Psoas muscle (tissue), 8 donors: ENCODE results near the gene FMN2. TPM values are rescaled to one million over a fixed set of nuclear protein-coding genes. Genes with fewer than 3 reads are reported as not detected.

Source experiments
- ATAC-seq, 4 donors: fragments of 200-7000 bp; cut with Tn5 transposase; one replicate each; pipeline ENCODE4 v1.9.1; 2020; ENCODE audit warnings: moderate library complexity in 3 of 4, mild to moderate bottlenecking in 2 of 4
- DNase-seq, 2 donors: peaks; one replicate each; pipeline ENCODE4 v3.0.0-alpha.2; 2020
- H3K27ac ChIP-seq: fragments of 200-600 bp; one replicate; pipeline ENCODE4 v1.8.0; 2022
- H3K27me3 ChIP-seq, 3 donors: fragments of 200-600 bp in 1 of 3; one replicate each; pipeline versions ENCODE4 v1.6.1 to v1.8.0; 2013 to 2022; ENCODE audit warnings: low read length in 2 of 3, mild to moderate bottlenecking in 2 of 3, moderate library complexity in 1 of 3; ENCODE audit not compliant: insufficient read depth in 3 of 3
- H3K36me3 ChIP-seq, 2 donors: fragments of 200-600 bp in 1 of 2; one replicate each; pipeline versions ENCODE4 v1.6.1 to v1.8.0; 2013 to 2022; ENCODE audit warnings: low read depth in 1 of 2, mild to moderate bottlenecking in 1 of 2, moderate library complexity in 1 of 2; ENCODE audit not compliant: insufficient read depth in 1 of 2
- H3K4me1 ChIP-seq: fragments of 200-600 bp; one replicate; pipeline ENCODE4 v1.8.0; 2022
- H3K4me3 ChIP-seq: fragments of 200-600 bp; one replicate; pipeline ENCODE4 v1.8.0; 2022; ENCODE audit warnings: mild to moderate bottlenecking
- H3K9me3 ChIP-seq: fragments of 200-600 bp; one replicate; pipeline ENCODE4 v1.8.0; 2022
- CTCF ChIP-seq: fragments of 200-600 bp; IDR thresholded peaks from one replicate; pipeline ENCODE4 v1.8.0; 2022; ENCODE audit warnings: antibody characterized with exemption
- WGBS, 3 donors: extraction: QIAGEN DNeasy Blood & Tissue Kit; methylation state at CpG; one replicate each; pipeline versions ENCODE4 v1.1.6 to v1.1.7; 2013; 5-methylcytosine and 5-hydroxymethylcytosine counted together
- intact Hi-C, 2 donors: fragments of 100-400 bp; cut with DNase I; formaldehyde crosslinking; loops; one replicate each; pipeline versions ENCODE4 v1.11.0 to v1.14.2; 2022
- polyA plus RNA-seq, 3 donors: library from polyadenylated mRNA; stranded (reverse); fragments of 200-250 nt; gene quantifications; one replicate each; pipeline ENCODE4 v1.2.3, GENCODE V29; 2013
- total RNA-seq, 4 donors: library from RNA; stranded (reverse); fragmentation: NEBNext Ultra II Directional in 2 of 4; extraction: Animal tissue kit (Norgen Biotek cat#: 25700) in 2 of 4; gene quantifications; one replicate each; pipeline versions ENCODE4 v1.2.1 to v1.2.4, GENCODE V29; 2021 to 2023
- donor health status: healthy with polysubstance abuse.
- donor health status: DM: no; HTN: no; CAD: no; lungs with moderate emphysema.
- donor health status: Bipolar disorder and iron deficiency.
- donor health status: healthy.
- donor health status: DM: yes; HTN: yes; CAD: no.
- donor health status: DM: no; HTN: no; CAD: no.
- donor health status: DM: no; HTN: no; CAD: no.
- donor health status: DM: yes; HTN: yes; CAD: no.

FMN2 gene
- total and polyA plus RNA-seq, 7 donors: 0.15 to 1.1 (median 0.52) TPM; not detected in 2

- DNase-seq: no peak
- no peak for ATAC-seq
- H3K9me3 ChIP-seq: no peaks in the 10 kb centered on the region
- no peaks in the 10 kb centered on the region for H3K27me3 ChIP-seq
- H3K4me3 ChIP-seq: no peak overlapping the region
- H3K4me1 ChIP-seq: no peaks in the 10 kb centered on the region
- TF ChIP-seq CTCF: no peak
- H3K36me3 ChIP-seq: no peaks in the 10 kb centered on the region
- 66 to 78% (median 73%) methylated on average over 6 of the region's 6 CpGs for WGBS, 3 donors
- intact Hi-C loops: no loop called here
- no peak overlapping the region for H3K27ac ChIP-seq
Measured at GRCh38 chr1:240341365-240342250, 249.9 kb downstream of the FMN2 start.

DNA sequence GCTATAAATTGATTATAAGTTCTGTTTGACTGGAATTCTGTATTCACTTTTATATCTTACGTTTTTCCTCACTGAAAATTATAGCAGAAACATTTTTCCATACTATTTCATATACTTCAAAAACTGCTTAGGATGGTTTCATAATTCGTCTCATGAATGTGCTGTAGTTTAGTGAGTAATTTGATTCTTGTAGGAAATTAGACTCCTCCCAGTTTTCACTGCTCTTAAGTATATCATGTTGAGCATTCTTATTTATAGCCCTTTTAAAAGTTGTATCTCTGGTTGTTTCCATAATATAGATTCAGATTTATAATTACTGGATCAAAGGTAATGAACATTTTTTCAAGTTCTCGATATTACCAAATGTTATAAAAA, 250.6 kb downstream of the FMN2 start:
- ATAC-seq (no peak), DNase-seq (no peak)
- Histone ChIP-seq H3K36me3 (no peaks in the 10 kb centered on the region), H3K4me3 (no peak overlapping the region), H3K27ac (no peak overlapping the region), H3K27me3 (no peaks in the 10 kb centered on the region), H3K9me3 (no peaks in the 10 kb centered on the region), H3K4me1 (no peaks in the 10 kb centered on the region)
- 54 to 70% (median 56%) methylated on average over 3 of the region's 3 CpGs for whole genome bisulfite sequencing, 3 donors
- TF ChIP-seq CTCF: no peak
- intact Hi-C loops: no loop called here

- Histone ChIP-seq H3K36me3 (no peaks in the 10 kb centered on the region), H3K27me3 (no peaks in the 10 kb centered on the region), H3K4me3 (no peak overlapping the region), H3K4me1 (no peaks in the 10 kb centered on the region), H3K27ac (no peak overlapping the region), H3K9me3 (no peaks in the 10 kb centered on the region)
- no peak for DNase-seq
- ATAC-seq: no peak
- intact Hi-C loops: no loop called here
- WGBS, 3 donors: 59 to 67% (median 65%) methylated on average over 2 of the region's 2 CpGs
- no peak for TF ChIP-seq CTCF
Measured at GRCh38 chr1:240343045-240343444, 251.4 kb downstream of the FMN2 start.

GRCh38 chr1:240343966-240344365, 252.3 kb downstream of the FMN2 start:
- no peak for DNase-seq
- intact Hi-C loops: no loop called here
- no peaks in the 10 kb centered on the region for H3K36me3 ChIP-seq
- no peak overlapping the region for H3K4me3 ChIP-seq
- no peak for TF ChIP-seq CTCF
- H3K9me3 ChIP-seq: no peaks in the 10 kb centered on the region
- H3K27me3 ChIP-seq: no peaks in the 10 kb centered on the region
- no peak for ATAC-seq
- no peak overlapping the region for H3K27ac ChIP-seq
- H3K4me1 ChIP-seq: no peaks in the 10 kb centered on the region

GRCh38 chr1:240344918-240345317, 253.2 kb downstream of the FMN2 start:
- Histone ChIP-seq H3K27ac (no peak overlapping the region), H3K36me3 (no peaks in the 10 kb centered on the region), H3K9me3 (no peaks in the 10 kb centered on the region), H3K4me1 (no peaks in the 10 kb centered on the region), H3K27me3 (no peaks in the 10 kb centered on the region), H3K4me3 (no peak overlapping the region)
- intact Hi-C loops: no loop called here
- ATAC-seq (no peak), DNase-seq (no peak)
- TF ChIP-seq CTCF: no peak
